Fibroblast of skin of abdomen (primary cell): Measurements from ENCODE around the gene TFEB.

ENCODE experiments used
- DNase-seq: peaks from one replicate; pipeline ENCODE4 v3.0.0-alpha.2; 2013

The TFEB gene

DNA sequence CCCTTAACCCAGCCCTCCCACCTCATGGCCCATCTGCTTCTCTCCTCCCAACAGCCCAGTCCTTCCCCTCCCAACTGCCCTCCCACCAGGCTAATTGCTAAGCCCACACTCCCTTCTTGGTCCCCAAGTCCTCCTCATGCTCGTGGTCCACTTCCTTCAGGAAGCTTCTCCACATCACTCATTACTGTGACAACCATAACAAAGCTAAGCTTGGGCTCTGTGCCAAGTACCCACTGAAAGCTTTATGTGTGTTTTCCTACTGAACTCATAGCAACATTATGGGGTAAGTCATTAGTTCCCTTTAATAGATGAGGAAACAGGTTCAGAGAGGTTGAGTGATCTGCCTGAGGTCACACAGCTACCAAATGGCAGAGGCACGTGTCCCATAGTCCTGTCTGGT lies 28.1 kb upstream of the TFEB start:
- DNase-seq = no peak

DNA sequence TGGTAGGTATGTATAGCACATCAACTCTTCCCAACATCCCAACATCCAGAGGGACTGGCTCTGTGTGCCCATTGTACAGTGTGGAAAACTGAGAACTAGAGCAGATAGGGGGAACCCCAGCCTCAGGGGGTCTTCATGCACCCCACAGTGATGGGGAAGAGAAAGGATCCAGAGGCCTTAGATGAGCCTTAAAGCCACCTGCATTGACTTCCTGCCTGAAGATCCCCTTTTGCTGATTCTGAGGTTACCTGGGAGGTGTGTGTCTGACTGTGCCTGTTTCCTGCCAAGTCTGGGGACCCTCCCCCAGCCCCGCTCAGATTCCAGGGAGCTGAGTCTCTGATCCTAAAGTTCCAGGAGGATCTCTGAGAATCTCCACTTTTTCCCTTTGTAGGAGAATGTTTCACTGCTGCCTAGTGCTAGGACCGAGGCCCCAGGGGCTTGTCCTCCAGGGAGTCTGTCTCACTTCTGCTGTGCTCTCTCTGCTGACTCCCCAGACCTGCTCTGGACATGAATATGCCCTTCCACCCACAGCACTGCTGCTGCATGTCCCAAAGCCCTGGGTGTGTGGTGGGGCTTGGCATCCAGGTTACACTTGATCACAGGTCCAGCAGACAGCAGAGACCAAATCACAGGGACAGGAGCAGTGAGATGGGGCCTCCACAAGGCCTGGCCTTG lies 24.6 kb upstream of the TFEB start:
- no peak for DNase-seq

DNA sequence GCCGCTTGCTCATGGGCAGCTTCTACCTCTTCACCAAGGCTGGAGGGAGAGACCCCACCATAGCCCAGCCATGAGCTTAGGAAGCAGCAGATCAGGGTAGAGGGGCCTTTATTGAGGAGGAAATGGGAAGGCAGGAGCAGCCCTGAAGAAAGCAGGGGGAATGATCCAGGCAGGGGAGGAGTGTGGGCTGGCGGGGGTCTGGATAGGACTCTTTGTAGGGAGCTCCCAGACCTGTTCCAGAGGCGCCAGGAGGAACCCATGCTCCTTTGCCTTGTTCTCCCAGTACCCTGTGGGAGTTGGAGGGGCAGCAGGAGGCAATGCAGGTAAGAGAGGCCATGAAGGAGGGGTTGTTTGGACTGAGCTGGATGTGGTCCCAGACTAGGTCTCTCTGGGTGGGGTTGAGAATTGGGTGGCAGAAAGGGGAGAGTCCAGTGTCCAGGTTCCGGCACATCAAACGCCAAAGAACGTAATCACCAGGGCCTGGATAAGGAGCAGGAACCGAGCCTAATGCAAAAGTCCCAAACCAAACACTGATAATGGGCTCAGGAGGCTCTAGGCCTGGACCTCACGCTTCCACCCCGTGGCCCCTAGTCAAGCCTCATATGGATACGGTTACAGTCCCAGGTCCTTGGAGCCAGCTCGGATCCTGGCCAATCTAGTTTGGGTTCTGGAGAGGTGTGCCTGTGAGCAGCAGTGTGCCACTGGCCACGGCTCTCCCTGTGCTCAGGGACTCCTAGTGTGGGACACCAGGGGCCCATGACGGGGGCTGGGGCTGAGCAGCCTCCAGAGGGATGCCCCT lies 23.9 kb upstream of the TFEB start:
- DNase-seq = no peak

DNA sequence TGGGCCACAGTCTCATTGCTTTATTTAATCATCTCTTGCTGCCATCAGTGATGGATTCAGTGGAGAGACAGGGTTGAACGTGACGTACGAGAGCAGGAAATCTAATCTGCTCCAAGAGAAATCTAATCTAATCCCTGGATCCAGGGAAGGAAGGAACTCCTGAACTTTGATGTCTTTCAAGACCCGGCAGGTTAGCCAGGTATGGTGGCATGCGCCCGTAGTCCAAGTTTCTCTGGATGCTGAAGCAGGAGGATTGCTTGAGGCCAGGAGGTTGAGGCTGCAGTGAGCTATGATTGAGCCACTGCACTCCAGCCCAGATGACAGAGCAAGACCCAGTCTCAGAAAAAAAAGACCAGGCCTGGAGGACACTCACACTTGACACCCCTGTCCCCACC lies 23.2 kb upstream of the TFEB start:
- DNase-seq = no peak

DNA sequence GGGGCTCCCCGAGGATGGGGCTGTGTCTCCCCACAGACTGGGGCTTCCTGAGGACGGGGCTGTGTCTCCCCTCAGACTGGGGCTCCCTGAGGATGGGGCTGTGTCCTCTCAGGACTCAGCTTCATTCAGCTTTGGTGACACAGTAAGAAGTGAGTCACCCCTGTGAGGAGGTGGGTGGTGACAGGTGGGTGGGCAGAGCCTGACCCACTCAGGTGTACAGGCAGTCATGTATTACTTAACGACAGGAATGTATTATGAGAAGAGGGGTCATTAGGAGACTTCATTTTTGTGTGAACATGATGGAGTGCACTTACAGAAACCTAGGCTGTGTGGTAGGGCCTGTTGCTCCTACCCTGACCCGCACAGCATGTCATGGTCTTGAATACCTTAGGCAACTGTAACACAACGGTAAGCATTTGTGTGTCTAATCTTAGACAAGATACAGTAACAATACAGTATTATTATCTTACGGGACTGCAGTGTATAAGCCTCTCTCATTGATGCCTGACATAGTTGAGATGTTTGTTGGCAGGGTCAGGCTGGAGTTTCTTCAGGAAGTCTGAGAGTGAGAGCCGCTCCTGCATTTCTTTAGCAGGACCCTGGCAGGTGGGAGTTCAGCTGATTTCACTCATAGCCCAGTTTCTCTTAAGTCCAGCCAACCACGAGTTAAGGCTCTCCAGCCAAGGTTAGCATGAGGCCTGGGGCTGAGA lies 22.7 kb upstream of the TFEB start:
- no peak for DNase-seq

DNA sequence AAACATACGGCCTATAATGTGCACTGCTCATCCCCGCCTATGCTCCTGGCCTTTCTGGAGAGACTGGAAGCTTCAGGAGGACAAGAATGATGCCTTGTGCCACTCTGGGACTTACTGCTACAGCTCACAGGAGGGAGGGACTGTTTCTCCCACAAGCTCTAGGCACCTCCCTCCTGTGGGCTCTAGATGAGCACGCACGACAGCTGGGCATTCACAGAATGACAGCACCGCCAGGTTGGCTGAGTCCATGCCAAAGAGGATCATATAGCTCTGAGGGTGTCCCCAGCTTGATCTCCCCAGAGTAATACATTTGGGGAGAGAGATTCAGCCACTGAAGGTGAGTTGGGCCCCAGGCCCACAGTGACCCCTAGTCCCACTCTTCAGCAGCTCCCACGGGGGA lies 21.9 kb upstream of the TFEB start:
- DNase-seq = no peak

- no peak for DNase-seq
Measured at GRCh38 chr6:41756354-41756753, 20.9 kb upstream of the TFEB start.

DNA sequence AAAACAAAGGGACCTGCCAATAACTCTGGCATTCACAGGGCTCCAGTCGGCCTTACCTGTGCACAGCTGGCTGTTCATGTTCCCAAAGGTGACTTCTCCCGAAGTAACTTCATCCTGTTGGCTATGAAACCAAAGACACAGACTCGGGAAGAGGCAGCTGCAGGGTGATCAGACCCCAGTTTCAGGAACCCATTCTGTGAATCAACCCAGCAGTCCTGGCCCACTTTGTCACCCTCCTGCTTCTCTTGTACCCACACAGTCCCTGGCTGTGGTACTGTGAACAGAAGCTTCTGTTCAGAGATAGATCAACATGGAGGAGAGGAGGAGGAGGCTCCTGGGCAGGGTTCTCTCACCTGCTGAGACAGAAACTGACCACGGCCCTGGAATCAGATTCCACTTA lies 20.5 kb upstream of the TFEB start:
- no peak for DNase-seq

GRCh38 chr6:41750374-41750773 lies 15.0 kb upstream of the TFEB start:
- DNase-seq = no peak

DNA sequence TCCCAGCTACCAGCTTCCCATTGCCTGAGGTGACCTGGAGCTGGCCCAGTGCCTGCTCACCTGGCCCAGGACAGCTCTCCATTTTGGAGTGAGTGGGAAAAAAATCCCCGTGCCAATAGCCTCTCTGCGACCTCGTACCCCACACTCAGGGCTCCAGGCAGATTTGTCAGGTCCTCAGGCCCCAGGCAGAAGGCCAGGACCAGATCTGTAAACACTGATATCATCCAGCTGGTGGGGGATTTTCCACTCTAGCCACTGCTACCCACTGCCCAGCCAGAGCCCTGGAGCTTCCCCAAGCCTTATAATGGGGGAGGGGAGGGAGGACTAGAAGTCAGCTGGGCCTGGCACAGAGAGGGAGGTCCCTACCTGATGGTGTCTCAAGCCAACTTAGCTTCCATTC lies 13.1 kb upstream of the TFEB start:
- DNase-seq = no peak

DNA sequence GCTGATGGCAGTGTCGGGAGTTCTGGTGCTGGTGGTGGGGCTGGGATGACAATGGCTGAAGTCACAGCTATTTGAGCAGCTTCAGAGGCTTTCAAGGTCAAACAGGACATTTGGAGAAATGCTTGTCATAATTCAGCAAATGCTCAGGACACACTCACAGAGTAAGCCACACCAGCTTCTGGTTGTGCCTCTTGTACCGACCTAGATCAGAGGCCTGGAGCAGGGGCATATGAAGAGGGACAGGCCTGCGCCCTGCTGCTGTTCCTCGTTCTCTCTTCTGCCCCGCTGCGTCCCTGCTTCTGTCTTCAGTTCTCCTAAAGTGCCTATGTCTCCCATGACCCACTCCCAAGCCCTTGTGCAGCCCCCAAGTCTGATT lies 12.7 kb upstream of the TFEB start:
- no peak for DNase-seq

DNA sequence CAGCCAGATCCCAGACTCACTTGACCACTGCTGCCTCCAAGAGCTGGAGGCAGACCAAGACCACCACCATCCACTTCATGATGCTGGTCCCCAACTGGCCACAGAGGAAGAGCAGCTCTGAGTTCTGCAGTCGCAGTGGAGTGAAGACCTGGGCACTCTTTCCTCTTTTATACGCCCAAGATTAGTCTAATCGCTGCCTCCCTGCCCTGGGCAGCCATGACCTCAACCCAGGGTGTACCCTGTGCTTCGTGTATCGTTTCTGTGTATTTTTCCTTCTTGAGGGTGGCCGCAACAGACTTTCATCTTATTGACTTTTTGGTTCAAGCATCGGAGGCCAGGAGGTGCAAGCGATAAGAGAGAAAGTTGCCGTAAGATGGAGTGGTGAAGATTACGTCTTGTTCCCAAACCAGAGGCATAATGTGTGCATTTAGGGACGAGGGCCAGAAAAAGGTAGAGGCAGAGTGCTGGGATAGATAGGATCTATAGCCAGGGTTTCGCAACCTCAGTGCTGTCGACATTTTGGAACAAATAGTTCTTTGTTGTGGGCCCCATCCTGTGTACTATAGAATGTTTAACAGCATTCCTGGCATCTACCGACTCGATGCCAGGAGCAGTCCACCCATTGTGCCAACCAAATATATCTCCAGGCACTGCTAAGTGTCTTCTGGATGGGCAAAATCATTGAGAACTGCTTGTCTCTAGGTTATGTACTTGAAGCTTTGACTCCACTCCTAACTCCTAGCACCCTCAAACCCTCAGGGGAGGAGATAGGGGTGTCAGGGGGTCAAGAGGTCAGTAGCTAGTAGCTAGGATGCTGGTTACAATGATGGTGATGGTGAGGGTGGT lies 12.1 kb upstream of the TFEB start, which contains the start of gene PGC:
PGC (minus strand) TSS at position 142 of the 846 bp plus-strand sequence; CDS start at position 79, 63 bp downstream.
- no peak for DNase-seq

DNA sequence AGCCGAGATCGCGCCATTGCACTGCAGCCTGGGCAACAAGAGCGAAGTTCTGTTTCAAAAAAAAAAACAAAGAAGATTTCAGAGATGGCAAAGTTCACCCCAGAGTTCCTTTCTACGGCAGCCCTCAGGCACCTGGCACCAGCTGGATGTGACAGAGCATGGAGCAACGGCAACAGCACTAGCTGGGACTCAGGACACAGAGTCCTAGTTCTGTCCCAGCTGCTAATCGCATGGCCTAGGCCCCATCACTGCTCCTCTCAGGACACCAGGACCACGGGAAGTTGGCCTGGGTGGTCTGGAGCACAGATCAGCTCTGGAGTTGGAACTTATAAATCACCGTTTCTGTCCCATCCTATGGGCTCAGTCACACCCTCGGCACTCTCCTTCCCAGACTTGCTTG lies 10.7 kb upstream of the TFEB start:
- DNase-seq = no peak

- no peak for DNase-seq
Measured at GRCh38 chr6:41744236-41744787, 8.9 kb upstream of the TFEB start.

- no peak for DNase-seq
Measured at GRCh38 chr6:41743406-41744235, 8.2 kb upstream of the TFEB start.

GRCh38 chr6:41741625-41742490 lies 6.5 kb upstream of the TFEB start:
- DNase-seq = no peak

DNA sequence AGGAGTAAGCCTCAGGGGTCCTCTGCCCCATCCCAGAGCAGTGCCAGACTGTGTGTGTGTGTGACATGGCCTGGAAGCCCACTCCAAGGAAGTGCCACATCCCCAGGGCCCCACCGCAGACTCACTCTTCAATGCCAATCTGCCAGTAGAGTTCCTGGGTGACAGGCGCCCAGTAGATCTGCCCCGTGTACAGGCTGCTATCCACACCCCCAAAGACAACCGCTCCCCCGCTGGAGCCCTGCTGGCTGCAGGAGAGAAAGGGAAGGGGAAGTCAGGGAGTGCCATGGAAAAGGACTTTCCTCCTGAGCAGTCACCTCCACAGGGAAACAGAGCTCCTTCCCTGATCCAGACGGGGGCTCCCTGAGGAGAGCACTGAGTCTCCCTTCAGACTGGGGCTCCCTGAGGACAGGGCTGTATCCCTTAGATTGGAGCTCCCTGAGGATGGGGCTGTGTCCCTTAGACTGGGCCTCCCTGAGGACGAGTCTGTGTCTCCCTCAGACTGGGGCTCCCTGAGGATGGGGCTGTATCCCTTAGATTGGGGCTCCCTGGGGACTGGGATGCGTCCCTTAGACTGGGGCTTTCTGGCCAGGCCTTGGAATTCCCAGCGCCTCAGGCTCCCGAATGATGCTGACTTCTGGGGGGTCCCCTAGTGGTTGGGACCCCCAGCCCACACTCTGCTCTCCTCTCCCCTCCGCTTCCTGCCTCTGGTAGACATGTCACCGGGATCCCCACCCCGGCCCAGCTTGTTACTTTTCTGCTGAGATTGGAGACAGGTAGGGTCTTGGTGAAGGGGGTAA lies 5.2 kb upstream of the TFEB start:
- DNase-seq = no peak

DNA sequence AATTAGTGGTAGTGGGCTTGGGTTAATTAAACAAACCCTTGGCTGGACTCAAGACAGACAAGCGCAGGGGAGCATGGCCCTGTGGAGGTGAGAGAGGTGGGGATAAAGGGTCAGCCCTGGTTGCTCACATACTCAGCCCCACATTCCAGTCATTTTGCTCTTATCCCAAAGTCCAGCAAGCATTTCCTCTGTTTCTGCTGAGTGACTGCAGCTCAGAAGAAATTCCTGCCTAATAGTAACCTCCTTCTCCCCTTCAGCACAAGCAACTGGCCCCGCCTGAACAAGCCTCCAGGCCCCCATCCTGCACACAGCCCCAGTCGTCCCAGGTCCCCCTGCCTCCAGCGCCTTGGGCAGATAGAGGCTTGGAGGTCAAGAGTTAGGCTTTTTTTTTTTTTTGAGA lies 3.6 kb upstream of the TFEB start:
- DNase-seq = no peak

GRCh38 chr6:41737591-41738130 lies 2.3 kb upstream of the TFEB start:
- no peak for DNase-seq
